Epithelial cell of esophagus (primary cell): ENCODE data around the gene QKI.

ENCODE experiments used
- DNase-seq: peaks from one replicate; pipeline ENCODE4 v3.0.0; 2010; ENCODE audit warnings: low read depth
- H3K4me3 ChIP-seq: 2 replicates; pipeline ENCODE4 v1.5.1; 2011; ENCODE audit warnings: mild to moderate bottlenecking, low read length, control low read depth
- CTCF ChIP-seq: IDR thresholded peaks from 2 replicates; pipeline ENCODE4 v1.5.1; 2011; ENCODE audit warnings: low read depth, mild to moderate bottlenecking, low read length, control low read depth, inconsistent platforms; ENCODE audit not compliant: insufficient read depth; ENCODE audit errors: missing control alignments

The QKI gene

GRCh38 chr6:163483107-163483506 is 68.6 kb downstream of the QKI start:
- no peak overlapping the region for H3K4me3 ChIP-seq
- TF ChIP-seq CTCF = no peak
- DNase-seq = no peak

- no peak overlapping the region for H3K4me3 ChIP-seq
- no peak for TF ChIP-seq CTCF
- DNase-seq = peak; percentile 25
Measured at GRCh38 chr6:163485388-163485851, 70.9 kb downstream of the QKI start.

GRCh38 chr6:163486821-163487220 is 72.3 kb downstream of the QKI start:
- no peak overlapping the region for H3K4me3 ChIP-seq
- DNase-seq = no peak
- no peak for TF ChIP-seq CTCF

- H3K4me3 ChIP-seq = no peak overlapping the region
- no peak for DNase-seq
- TF ChIP-seq CTCF = no peak
Measured at GRCh38 chr6:163487606-163488005, 73.1 kb downstream of the QKI start.

- H3K4me3 ChIP-seq = no peak overlapping the region
- TF ChIP-seq CTCF = no peak
- no peak for DNase-seq
Measured at GRCh38 chr6:163489584-163489983, 75.1 kb downstream of the QKI start.

- DNase-seq = peak; percentile 75
- no peak for TF ChIP-seq CTCF
- no peak overlapping the region for H3K4me3 ChIP-seq
Measured at GRCh38 chr6:163490826-163491577, 76.5 kb downstream of the QKI start.

- H3K4me3 ChIP-seq = no peak overlapping the region
- no peak for DNase-seq
Measured at GRCh38 chr6:163491737-163492300, 77.3 kb downstream of the QKI start.

More at GRCh38 chr6:163491737-163492300, 77.3 kb downstream of the QKI start:
- no peak for TF ChIP-seq CTCF
